HCT116 (cell line): Measurements from ENCODE around the gene DPP10.

Experiments used
- EZH2 ChIP-seq: fragments of 200-600 bp; sonication (generic); IDR thresholded peaks from 2 replicates; pipeline ENCODE4 v1.6.1; 2017; ENCODE audit warnings: antibody characterized with exemption, mixed run types
- EZH2phosphoT487 ChIP-seq: fragments of 200-600 bp; IDR thresholded peaks from 2 replicates; pipeline ENCODE4 v1.6.1; 2018; ENCODE audit warnings: antibody characterized with exemption, borderline replicate concordance
- MAX ChIP-seq: IDR thresholded peaks from 2 replicates; pipeline ENCODE4 v1.6.1; 2012
- POLR2AphosphoS5 ChIP-seq: IDR thresholded peaks from 2 replicates; pipeline ENCODE4 v1.6.1; 2011; ENCODE audit warnings: mild to moderate bottlenecking, low read depth, low read length, moderate library complexity
- RAD21 ChIP-seq: IDR thresholded peaks from 2 replicates; pipeline ENCODE4 v1.6.1; 2012; ENCODE audit warnings: low read depth, mild to moderate bottlenecking
- YY1 ChIP-seq: IDR thresholded peaks from 2 replicates; pipeline ENCODE4 v1.6.1; 2011; ENCODE audit warnings: low read length, low read depth, moderate library complexity, mild to moderate bottlenecking; ENCODE audit not compliant: insufficient replicate concordance; ENCODE audit errors: extremely low read depth
- ZNF274 ChIP-seq: fragments of 200-500 bp; sonication (Bioruptor generic); IDR thresholded peaks from 2 replicates; pipeline ENCODE4 v1.6.1; 2014; ENCODE audit warnings: mild to moderate bottlenecking, low read depth, low read length, inconsistent platforms

GRCh38 chr2:114456566-114456965 lies 14.1 kb downstream of the DPP10 start:
- no peak for TF ChIP-seq EZH2
- TF ChIP-seq ZNF274 = no peak
- TF ChIP-seq MAX = no peak
- TF ChIP-seq POLR2AphosphoS5 = no peak
- no peak for TF ChIP-seq RAD21
- no peak for TF ChIP-seq YY1
- no peak for TF ChIP-seq EZH2phosphoT487
